SKM-1 (cell line): ENCODE data around the gene UNG.
"Not testable (repeated sequence)": the region's sequence is repeated elsewhere in the genome, so short reads cannot be mapped to it uniquely, and the experiment has no call there.

ENCODE experiments used
- DNase-seq: peaks from one replicate; lab custom pipeline; 2025; ENCODE audit not compliant: unreplicated experiment; lab: John Stamatoyannopoulos, UW

Gene UNG

DNA sequence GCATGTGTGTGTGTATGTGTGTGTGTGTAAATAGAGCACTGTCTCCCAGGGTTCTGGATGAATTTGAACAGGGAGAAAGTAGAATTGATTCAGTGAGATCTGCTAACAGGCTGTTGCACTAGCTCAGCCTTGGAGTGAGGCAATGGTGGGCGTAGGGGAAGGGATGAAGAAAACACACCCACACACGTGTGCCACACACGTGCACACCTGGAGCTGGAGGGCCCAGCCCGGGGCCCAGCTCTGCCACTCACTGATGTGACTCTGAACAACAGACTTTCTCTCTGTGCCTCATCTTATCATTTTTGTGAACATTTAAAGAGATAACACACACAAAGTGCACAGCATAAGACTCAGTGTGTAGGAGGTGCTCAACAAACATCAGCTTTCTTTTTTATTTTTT, 23.2 kb downstream of the UNG start:
- no peak for DNase-seq

DNA sequence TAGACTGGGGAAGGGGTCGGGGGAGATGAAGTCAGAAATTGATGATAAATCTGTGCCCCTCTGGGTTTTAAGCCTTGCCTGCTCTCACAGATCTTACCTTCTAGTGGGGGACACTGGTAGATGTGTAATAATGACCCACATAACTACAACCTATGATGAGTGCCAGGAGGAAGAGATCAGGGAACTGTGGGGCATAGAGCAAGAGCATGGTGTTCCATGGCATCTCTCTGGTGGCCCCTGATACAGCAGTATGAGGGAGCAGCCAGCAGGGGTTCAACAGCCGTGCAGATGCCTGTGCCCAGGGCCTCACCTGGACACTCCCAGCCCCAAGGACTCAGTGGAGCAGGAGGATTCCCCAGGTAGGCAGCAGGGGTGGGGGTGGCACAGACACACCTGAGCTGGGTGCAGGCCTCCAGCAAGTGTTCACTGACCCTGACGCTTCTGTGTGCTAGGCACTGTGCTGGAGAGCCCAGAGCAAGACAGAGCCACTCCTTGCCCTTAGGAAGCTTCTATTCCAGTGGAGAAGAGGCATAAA, 24.0 kb downstream of the UNG start:
- DNase-seq: no peak

GRCh38 chr12:109124878-109125648, 27.7 kb downstream of the UNG start:
- DNase-seq: no peak

- no peak for DNase-seq
Observed at GRCh38 chr12:109125791-109126190, 28.4 kb downstream of the UNG start.

GRCh38 chr12:109126784-109127183, 29.4 kb downstream of the UNG start:
- DNase-seq: no peak

DNA sequence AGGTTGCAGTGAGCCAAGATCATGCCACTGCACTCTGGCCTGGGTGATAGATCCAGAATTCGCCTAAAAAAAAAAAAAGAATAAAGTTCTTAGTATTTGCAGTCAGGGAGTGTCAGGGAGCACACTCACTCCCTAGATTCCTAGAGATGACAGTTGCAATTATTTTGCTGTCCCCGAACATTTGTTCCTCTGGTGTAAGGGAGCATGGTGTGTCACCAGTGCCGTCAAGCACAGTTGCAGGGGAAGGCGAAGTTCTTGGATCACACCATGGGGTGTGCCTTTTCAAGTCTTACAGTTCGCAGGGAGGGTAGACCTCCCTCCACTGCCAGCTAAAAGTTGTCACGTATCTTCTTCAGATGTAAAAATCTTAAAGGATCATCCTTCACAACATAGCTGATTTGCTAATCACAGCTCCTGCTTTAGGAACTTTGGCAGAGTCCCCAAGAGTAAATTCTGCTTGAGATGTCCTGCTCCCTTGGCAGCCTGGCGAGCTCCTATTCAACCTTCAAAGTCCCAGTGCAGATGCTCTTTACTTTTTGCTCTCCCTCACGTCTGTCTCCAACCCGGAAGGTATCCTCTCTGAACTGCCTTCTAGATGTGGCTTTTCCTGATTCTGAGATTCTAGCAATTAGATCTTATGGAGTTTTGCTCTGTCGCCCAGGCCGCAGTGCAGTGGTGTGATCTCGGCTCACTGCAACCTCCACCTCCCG, 30.3 kb downstream of the UNG start:
- DNase-seq: no peak

- DNase-seq: no peak
Observed at GRCh38 chr12:109130297-109131153, 33.1 kb downstream of the UNG start.

DNA sequence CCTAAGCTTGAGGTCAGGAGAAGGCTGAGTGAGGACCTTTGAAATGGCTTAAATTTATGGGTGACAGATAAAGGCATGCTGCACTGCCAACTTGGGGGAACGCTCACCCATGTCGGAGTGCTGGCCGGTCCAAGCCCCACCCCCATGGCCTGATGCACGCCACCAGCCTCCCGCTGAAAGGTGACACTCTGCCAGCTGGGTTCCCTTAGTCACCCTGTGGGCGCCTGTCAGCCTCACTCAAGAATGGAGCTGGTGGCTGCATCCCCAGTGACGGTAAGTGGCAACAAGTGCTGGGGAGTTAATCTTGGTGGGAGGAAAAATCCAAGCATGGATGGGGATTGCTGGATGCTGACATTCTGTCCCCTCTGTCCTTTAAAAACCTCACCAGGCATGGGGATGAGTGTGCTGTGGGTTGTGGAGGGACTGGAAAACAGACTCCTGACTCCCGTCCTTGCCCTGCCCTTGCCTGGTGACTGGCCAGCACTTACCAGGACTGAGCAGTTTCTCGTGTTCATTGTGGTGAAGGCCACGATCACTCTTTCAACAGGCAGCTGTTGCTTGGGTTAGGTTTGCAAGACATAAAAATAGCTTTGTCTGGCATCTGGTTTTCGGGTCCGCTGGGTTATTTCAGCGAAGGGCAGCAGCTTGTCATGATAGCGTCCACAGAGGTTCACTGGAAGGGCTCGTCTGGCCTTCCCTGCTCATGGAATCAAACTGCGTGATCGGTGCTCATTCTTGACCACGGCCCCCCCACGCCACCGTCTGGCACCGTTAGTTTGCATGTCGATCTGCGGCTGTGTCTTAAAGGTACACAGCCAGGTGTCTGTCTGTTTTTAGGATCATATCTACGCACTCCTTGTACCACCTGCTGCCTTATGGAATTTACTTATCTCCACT, 34.0 kb downstream of the UNG start:
- no peak for DNase-seq

DNA sequence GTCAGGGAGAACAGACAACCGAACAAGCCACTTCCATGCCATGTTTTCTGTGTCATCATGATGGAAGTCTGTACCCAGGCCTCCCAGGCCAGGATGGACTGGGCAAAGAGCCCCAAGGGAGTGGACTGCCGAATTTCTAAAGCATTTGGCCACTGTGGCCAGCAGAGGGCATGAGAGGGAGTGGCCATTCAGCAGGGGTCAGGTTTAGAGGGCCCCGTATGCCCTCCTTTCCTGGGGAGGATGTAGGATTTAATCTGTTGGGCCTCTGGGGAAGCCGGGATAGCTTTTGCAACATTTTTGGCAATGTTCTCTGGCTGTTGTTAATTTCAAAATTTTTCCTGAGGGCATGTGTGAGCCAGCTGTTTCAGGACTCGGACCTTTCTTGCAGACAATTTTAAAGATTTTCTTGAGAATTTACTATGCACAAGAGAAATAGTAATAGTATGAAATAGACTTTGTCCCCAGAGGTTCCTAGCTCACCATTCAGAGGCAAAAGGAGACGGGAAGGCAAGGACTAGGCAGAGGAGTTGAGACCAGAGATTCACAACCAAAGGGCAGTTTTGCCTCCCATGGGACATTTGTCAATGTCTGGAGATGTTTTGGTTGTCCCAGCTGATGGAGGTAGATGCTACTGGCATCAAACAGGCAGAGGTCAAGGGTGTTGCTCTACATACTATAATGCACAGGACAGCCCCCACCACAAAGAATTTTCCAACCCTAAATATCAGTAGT, 37.0 kb downstream of the UNG start:
- DNase-seq: no peak

- DNase-seq: no peak
Observed at GRCh38 chr12:109137055-109137454, 39.7 kb downstream of the UNG start.

DNA sequence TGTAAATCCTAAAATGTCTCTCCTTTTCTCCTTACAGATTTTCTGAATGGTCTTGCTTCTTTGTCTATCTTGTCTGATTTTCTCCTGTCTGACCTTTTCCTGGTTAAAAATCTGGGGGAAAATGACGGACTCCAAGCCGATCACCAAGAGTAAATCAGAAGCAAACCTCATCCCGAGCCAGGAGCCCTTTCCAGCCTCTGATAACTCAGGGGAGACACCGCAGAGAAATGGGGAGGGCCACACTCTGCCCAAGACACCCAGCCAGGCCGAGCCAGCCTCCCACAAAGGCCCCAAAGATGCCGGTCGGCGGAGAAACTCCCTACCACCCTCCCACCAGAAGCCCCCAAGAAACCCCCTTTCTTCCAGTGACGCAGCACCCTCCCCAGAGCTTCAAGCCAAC, 42.0 kb downstream of the UNG start:
- DNase-seq: no peak

- no peak for DNase-seq
Observed at GRCh38 chr12:109139791-109140190, 42.4 kb downstream of the UNG start.

GRCh38 chr12:109140560-109140959, 43.2 kb downstream of the UNG start:
- DNase-seq: no peak

- DNase-seq: no peak
Observed at GRCh38 chr12:109144224-109144623, 46.8 kb downstream of the UNG start.

GRCh38 chr12:109147126-109147525, 49.7 kb downstream of the UNG start:
- not testable (repeated sequence) for DNase-seq

DNA sequence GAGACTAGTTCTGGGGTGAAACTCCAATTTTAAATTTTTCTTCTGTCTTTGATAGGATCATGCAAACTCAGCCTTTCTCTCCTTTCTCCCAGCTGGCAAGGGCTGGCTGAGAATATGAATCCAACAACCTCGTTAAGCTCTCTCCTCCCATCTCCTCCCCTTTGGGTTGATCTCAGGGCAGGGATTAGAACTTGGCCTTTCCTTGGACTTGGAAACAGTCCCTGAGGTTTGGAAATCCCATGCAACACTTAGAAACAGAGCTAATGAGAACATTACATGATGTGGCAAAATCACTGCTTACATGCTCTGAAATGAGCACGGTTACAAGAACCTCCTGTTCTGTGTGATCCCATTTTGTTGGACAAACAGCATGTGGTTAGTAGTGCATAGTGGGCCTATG, 50.6 kb downstream of the UNG start:
- DNase-seq: no peak

- DNase-seq: no peak
Observed at GRCh38 chr12:109150124-109150640, 52.8 kb downstream of the UNG start.

- no peak for DNase-seq
Observed at GRCh38 chr12:109151457-109151856, 54.1 kb downstream of the UNG start.

DNA sequence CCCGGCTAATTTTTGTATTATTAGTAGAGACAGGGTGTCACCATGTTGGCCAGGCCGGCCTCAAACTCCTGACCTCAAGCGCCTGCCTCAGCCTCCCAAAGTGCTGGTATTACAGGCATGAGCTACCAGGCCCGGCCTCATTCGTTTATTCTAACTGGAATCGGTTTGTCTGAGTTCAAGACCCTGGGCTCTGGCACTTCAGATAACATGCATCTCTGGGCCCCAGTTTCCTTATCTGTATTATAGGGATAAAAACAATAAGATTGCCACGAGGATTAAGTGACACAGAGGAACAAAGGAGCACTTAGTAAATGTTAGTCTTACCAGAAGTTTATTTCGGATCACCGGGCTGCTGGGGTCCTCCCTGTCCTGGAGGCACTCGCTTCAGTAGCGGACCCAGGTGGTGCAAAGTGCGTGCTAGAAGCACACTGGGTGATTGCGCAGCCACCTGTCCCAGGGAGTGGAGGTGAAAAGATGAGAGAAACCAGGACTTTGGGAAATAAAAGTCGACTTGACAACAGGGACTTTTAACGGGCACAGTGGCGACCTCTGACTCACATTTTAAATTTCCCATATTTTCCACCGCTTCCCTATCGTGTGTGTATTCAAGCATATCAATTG, 56.5 kb downstream of the UNG start:
- DNase-seq: no peak
